GM19023 (cell line): ENCODE results near the gene CERT1.

Source experiments
- ATAC-seq: cut with Tn5 transposase; IDR thresholded peaks from one replicate; pipeline ENCODE4 v1.9.1; 2021; ENCODE audit warnings: mild to moderate bottlenecking, moderate library complexity; ENCODE audit not compliant: unreplicated experiment

The CERT1 gene

GRCh38 chr5:75473463-75473862, 38.0 kb downstream of the CERT1 start:
- no peak for ATAC-seq

- ATAC-seq = no peak
Measured at GRCh38 chr5:75472973-75473372, 38.5 kb downstream of the CERT1 start.

- no peak for ATAC-seq
Measured at GRCh38 chr5:75471193-75471592, 40.2 kb downstream of the CERT1 start.

DNA sequence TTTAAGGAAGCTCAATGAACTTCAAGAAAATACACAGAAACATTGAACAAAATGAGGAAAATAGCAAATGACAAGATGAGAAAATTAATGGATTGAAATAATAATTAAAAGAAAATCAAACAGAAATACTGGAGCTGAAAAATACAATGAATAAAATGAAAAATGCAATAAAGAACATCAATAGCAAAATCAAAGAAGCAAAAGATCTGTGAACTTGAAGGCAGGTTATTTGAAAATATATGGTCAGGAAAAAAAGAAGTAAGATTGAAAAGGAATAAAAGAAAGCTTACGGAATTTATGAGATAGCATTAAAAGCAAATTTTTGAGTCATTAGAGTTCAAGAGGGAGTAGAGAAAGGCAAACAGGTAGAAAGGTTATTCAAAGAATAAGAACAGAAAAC, 42.4 kb downstream of the CERT1 start:
- no peak for ATAC-seq

GRCh38 chr5:75468593-75468992, 42.8 kb downstream of the CERT1 start:
- no peak for ATAC-seq

DNA sequence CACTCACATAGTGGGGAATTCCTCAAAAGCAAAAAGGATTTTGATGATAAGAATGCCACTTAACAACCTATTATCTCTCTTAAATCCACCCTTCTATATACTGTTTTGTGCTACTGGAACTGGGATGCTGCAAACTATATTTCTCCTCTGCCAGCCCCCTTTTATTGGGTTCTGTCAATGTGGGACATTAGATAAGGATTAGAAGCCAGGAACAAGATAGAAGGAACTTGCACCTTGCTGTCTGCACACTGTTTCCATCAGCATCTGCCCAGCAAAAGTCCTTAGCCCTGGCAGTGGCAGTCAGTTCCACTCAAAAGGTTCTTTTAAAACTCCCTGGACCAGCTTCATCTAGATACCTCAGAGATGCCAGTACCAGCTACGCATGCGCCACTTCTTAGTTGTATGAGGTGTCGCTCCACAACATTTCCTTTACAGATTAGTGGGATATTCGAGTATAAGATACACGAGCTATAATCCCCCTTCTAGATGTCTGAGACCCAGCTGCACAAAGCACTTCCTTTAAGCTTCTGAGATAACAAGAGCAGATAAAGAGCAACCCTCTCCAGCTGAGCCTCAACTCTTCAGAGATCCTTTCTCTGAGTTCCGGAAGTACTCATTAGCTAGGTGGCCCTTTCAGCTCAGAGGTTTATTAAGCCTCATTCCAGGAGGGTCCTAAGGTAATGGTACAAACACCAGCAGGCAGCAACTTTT, 45.3 kb downstream of the CERT1 start:
- ATAC-seq = no peak

GRCh38 chr5:75465480-75465879, 45.9 kb downstream of the CERT1 start:
- ATAC-seq = no peak

- no peak for ATAC-seq
Measured at GRCh38 chr5:75463726-75464125, 47.7 kb downstream of the CERT1 start.

DNA sequence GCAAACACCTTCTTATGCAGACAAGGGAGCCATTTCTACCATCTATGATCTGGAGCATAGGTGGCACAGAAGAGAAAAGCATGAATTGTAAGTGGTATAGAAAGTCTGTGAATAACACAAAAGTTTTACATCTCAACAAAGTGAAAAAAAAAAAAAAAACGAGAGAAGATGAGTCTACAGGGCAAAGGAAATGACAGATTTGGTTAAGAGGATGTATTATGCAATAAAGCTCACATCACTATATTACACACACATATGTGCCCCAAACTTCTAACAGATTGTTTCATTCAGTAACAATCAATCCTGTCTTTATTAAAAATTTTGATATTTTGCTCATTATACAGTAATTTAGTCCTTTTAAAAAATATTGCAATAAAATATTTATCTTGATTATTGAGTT, 49.8 kb downstream of the CERT1 start:
- ATAC-seq = no peak

GRCh38 chr5:75460942-75461610, 50.4 kb downstream of the CERT1 start:
- no peak for ATAC-seq

GRCh38 chr5:75460532-75460931, 50.9 kb downstream of the CERT1 start:
- ATAC-seq = no peak

DNA sequence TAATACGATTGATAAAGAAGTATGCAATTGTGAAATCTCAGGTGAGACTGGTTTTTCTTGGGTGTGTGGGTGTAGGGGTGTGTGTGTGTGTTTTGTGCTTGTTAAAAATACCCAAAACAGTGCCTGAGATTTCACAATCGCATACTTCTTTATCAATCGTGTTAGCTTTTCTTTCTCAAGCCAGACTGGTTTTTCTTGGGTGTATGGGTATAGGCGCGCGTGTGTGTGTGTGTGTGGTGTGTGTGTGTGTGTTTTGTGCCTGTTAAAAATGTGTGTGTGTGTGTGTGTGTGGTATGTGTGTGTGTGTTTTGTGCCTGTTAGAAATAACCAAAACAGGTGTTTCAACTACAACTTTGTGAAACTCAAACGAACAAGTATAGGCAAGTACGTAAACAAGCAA, 53.7 kb downstream of the CERT1 start:
- no peak for ATAC-seq

- no peak for ATAC-seq
Measured at GRCh38 chr5:75457161-75457560, 54.3 kb downstream of the CERT1 start.

- ATAC-seq = no peak
Measured at GRCh38 chr5:75450069-75450468, 61.4 kb downstream of the CERT1 start.

GRCh38 chr5:75446068-75446467, 65.4 kb downstream of the CERT1 start:
- ATAC-seq = no peak

GRCh38 chr5:75441560-75441959, 69.9 kb downstream of the CERT1 start:
- no peak for ATAC-seq

DNA sequence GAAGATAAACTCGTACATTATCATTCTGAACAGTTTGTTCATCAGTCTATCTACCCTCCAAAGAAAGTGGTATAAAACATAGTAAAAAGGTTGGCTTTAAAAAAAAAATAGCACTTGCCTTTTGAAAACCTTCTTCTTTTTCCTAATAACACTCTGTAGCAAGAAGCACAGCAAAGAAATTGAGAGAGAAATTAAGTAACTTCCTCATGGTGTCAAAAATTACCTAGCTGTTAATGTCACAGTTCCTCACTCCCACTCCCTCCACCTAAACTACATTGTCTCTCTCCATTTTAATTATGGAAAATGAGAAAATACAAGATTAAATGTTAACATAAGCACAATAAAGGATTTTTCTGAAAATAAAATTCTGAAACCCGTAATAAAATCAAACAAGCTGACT, 72.2 kb downstream of the CERT1 start:
- ATAC-seq = no peak

- ATAC-seq = no peak
Measured at GRCh38 chr5:75438722-75439121, 72.7 kb downstream of the CERT1 start.

- no peak for ATAC-seq
Measured at GRCh38 chr5:75435096-75435495, 76.3 kb downstream of the CERT1 start.

DNA sequence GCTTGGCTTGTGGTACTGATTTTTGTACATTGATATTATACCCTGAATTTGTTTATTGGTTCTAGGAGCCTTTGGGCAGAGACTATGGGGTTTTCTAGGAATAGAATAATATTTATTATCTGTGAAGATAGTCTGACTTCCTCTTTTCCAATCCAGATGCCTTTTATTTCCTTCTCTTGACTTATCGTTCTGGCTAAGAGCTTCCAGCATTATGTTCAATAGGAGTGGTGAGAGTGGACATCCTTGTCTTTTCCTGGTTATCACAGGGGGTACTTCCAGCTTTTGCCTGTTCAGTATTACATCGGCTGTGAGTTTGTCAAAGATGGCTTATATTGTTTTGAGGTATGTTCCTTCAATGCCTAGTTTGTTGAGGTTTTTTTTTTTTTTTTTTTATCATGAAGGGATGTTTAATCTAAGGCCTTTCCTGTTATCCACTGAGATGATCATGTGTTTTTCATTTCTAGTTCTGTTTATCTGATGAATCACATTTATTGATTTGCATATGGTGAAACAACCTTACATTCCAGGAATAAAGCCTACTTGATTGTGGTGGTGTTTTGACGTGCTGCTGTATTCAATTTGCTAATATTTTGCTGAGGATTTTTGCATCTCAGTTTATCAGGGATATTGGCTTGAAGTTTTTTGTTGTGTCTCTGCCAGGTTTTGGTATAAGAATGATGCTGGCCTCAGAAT, 77.5 kb downstream of the CERT1 start:
- ATAC-seq = no peak

- ATAC-seq = no peak
Measured at GRCh38 chr5:75414241-75414640, 97.2 kb downstream of the CERT1 start.
